ENCODE data around the gene CTNNA3. TPM values are rescaled to one million over a fixed set of nuclear protein-coding genes. Genes with fewer than 3 reads are reported as not detected.
A peak's percentile ranks its signal among the peaks of the same experiment; 100 is the strongest.

CTNNA3 gene
- total RNA-seq, 1 experiment from 2014 or later: not detected

DNA sequence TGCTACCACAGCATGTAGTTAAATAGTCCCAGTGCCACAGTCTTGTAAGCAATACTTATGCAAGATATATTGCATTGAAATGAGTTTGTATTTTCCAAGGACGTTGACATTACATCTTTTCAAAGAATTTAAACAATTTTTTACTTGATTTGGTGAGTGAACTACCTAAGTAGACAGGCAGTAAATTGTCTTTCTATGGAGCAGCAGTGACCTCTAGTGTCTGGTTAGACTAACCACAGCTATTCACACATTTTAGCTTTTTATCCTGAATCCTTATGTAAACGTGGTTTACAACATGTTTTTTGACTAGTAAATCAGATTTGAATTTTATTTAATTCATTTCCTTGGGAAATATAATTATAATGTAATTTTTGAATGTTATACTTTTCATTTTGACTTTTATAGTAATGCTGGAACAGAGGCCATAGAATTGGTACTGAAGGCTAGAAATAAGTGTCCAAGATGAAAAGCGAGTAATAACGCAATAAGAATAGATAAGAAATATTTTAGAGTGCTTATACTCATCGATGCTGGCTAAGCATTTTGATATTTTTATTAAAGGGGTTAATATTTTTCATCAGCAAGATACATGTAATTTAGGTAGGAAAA is 764.6 kb downstream of the CTNNA3 start:
- BruUV-seq (replicated peaks): no TSS peak
- H3K4me3 Mint-ChIP-seq (ENCODE audit: low read depth, unreplicated experiment): no peak overlapping the region
- CTCF ChIA-PET: interaction anchor here (0.5 to 1.5 kb wide), 4 partner anchors 345 to 801 kb away, joined by 3 to 6 read pairs (median 4); no protein-coding TSS in a partner anchor
- TF ChIP-seq, protein P1, sequence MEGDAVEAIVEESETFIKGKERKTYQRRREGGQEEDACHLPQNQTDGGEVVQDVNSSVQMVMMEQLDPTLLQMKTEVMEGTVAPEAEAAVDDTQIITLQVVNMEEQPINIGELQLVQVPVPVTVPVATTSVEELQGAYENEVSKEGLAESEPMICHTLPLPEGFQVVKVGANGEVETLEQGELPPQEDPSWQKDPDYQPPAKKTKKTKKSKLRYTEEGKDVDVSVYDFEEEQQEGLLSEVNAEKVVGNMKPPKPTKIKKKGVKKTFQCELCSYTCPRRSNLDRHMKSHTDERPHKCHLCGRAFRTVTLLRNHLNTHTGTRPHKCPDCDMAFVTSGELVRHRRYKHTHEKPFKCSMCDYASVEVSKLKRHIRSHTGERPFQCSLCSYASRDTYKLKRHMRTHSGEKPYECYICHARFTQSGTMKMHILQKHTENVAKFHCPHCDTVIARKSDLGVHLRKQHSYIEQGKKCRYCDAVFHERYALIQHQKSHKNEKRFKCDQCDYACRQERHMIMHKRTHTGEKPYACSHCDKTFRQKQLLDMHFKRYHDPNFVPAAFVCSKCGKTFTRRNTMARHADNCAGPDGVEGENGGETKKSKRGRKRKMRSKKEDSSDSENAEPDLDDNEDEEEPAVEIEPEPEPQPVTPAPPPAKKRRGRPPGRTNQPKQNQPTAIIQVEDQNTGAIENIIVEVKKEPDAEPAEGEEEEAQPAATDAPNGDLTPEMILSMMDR (IDR thresholded peaks at IDR 0.05; ENCODE audit: unreplicated experiment): peak; percentile 74
- peaks cover 48% of the 10 kb centered on the region for H3K27me3 Mint-ChIP-seq (ENCODE audit: unreplicated experiment)
- H3K4me1 Mint-ChIP-seq (ENCODE audit: low read depth, unreplicated experiment): no peaks in the 10 kb centered on the region
- DNase-seq: peak; percentile 44
- intact Hi-C loops (cut with micrococcal nuclease; ENCODE audit: unreplicated experiment): loop anchor here (2.0 to 5.0 kb wide), 4 partner anchors 345 to 1949 kb away; no protein-coding TSS in a partner anchor
- no peaks in the 10 kb centered on the region for H3K36me3 Mint-ChIP-seq (ENCODE audit: insufficient read depth, unreplicated experiment)
- no peak overlapping the region for H3K27ac Mint-ChIP-seq (ENCODE audit: unreplicated experiment)
- no peaks in the 10 kb centered on the region for H3K9me3 Mint-ChIP-seq (ENCODE audit: low read depth, unreplicated experiment)

DNA sequence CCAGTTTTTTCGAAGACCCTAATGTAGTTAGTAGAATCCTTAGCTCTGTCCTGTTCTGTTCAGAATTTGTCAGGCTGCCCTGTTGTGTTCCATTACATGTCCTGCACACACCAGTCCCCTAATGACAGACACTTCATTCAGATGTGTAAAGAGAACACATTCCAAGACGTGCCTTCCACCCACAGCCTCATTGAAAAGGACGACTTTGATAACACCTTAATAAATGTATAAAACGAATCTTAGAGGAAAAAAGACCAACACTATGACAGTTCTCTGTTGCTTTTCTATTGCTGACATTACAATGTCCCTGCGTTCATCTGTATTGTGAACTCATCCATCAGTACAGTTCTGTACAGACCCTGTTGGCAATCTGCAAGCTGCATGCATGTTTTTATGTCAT is 766.6 kb downstream of the CTNNA3 start:
- intact Hi-C loops (cut with micrococcal nuclease; ENCODE audit: unreplicated experiment): loop anchor here (5.0 to 10.0 kb wide), 3 partner anchors 122 to 625 kb away; no protein-coding TSS in a partner anchor
- CTCF ChIA-PET: no interaction called here
- TF ChIP-seq, protein P1 (IDR thresholded peaks at IDR 0.05; ENCODE audit: unreplicated experiment): no peak
- no peaks in the 10 kb centered on the region for H3K9me3 Mint-ChIP-seq (ENCODE audit: low read depth, unreplicated experiment)
- no peak overlapping the region for H3K4me3 Mint-ChIP-seq (ENCODE audit: low read depth, unreplicated experiment)
- H3K4me1 Mint-ChIP-seq (ENCODE audit: low read depth, unreplicated experiment): peaks cover 14% of the 10 kb centered on the region
- no peaks in the 10 kb centered on the region for H3K36me3 Mint-ChIP-seq (ENCODE audit: insufficient read depth, unreplicated experiment)
- no peak for DNase-seq
- BruUV-seq (replicated peaks): no TSS peak
- peaks cover 44% of the 10 kb centered on the region for H3K27me3 Mint-ChIP-seq (ENCODE audit: unreplicated experiment)
- H3K27ac Mint-ChIP-seq (ENCODE audit: unreplicated experiment): no peak overlapping the region

DNA sequence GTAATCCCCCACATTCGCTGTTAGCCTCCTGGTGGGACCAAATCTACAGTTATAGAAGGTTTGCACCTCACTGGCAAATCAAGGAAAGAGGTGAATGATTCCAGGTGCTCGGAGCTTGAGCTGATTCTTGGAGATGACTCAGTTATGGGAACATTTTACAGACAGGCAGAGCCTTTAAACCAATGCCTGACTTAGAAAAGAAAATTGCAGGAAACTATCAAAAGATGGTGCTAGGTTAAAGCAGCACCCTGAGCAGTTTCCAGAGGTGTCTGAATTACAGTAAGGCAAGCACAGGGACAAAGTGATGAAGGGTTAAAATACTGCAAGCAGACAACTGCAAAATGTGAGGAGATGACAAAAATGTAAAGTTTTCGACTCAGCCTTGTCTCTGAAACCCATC is 767.2 kb downstream of the CTNNA3 start:
- Mint-ChIP-seq H3K4me3 (ENCODE audit: low read depth, unreplicated experiment) (no peak overlapping the region), H3K27me3 (ENCODE audit: unreplicated experiment) (peaks cover 38% of the 10 kb centered on the region), H3K9me3 (ENCODE audit: low read depth, unreplicated experiment) (no peaks in the 10 kb centered on the region), H3K27ac (ENCODE audit: unreplicated experiment) (no peak overlapping the region), H3K36me3 (ENCODE audit: insufficient read depth, unreplicated experiment) (no peaks in the 10 kb centered on the region), H3K4me1 (ENCODE audit: low read depth, unreplicated experiment) (peaks cover 14% of the 10 kb centered on the region)
- intact Hi-C loops (cut with micrococcal nuclease; ENCODE audit: unreplicated experiment): loop anchor here (5.0 to 10.0 kb wide), 3 partner anchors 121 to 624 kb away; no protein-coding TSS in a partner anchor
- no peak for DNase-seq
- TF ChIP-seq, protein P1 (IDR thresholded peaks at IDR 0.05; ENCODE audit: unreplicated experiment): no peak
- BruUV-seq (replicated peaks): no TSS peak
- CTCF ChIA-PET: interaction anchor here (0.7 kb wide), 1 partner anchor 832 kb away, joined by 3 read pairs; no protein-coding TSS in a partner anchor

DNA sequence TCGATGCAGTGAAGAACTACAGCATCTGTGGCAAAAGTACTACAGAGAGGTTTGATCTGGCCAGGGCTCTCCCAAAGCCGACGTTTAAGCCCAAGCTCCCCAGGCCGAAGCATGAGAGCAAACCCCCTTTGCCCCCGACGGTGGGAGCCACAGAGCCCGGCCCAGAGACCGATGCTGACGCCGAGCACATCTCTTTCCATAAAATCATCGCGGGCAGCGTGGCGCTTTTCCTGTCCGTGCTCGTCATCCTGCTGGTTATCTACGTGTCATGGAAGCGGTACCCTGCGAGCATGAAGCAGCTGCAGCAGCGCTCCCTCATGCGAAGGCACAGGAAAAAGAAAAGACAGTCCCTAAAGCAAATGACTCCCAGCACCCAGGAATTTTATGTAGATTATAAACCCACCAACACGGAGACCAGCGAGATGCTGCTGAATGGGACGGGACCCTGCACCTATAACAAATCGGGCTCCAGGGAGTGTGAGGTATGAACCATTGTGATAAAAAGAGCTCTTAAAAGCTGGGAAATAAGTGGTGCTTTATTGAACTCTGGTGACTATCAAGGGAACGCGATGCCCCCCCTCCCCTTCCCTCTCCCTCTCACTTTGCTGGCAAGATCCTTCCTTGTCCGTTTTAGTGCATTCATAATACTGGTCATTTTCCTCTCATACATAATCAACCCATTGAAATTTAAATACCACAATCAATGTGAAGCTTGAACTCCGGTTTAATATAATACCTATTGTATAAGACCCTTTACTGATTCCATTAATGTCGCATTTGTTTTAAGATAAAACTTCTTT is 767.8 kb downstream of the CTNNA3 start:
- CTCF ChIA-PET: interaction anchor here (0.7 kb wide), 1 partner anchor 832 kb away, joined by 3 read pairs; no protein-coding TSS in a partner anchor
- TF ChIP-seq, protein P1 (IDR thresholded peaks at IDR 0.05; ENCODE audit: unreplicated experiment): no peak
- no TSS peak for BruUV-seq (replicated peaks)
- H3K36me3 Mint-ChIP-seq (ENCODE audit: insufficient read depth, unreplicated experiment): no peaks in the 10 kb centered on the region
- peaks cover 32% of the 10 kb centered on the region for H3K27me3 Mint-ChIP-seq (ENCODE audit: unreplicated experiment)
- no peak for DNase-seq
- H3K27ac Mint-ChIP-seq (ENCODE audit: unreplicated experiment): no peak overlapping the region
- intact Hi-C loops (cut with micrococcal nuclease; ENCODE audit: unreplicated experiment): loop anchor here (5.0 to 10.0 kb wide), 3 partner anchors 121 to 623 kb away; no protein-coding TSS in a partner anchor
- H3K4me3 Mint-ChIP-seq (ENCODE audit: low read depth, unreplicated experiment): peak overlapping the region; percentile 12
- H3K9me3 Mint-ChIP-seq (ENCODE audit: low read depth, unreplicated experiment): no peaks in the 10 kb centered on the region
- H3K4me1 Mint-ChIP-seq (ENCODE audit: low read depth, unreplicated experiment): peaks cover 20% of the 10 kb centered on the region
